Activated B cell treated with CpG ODN at 0.5 μM for 24 hours (primary cell): ENCODE results near the gene ERAS. TPM values are rescaled to one million over a fixed set of nuclear protein-coding genes. Genes with fewer than 3 reads are reported as not detected.

Source experiments
- ATAC-seq: fragments of 200-7000 bp; cut with Tn5 transposase; one replicate; pipeline ENCODE4 v1.10.0; 2021; ENCODE audit warnings: low read depth, mild to moderate bottlenecking, moderate library complexity
- CTCF ChIA-PET: fragments of 350-600 bp; sonication (Branson Sonifier 250); formaldehyde crosslinking; loops from one replicate; lab custom pipeline; 2021; ENCODE audit warnings: antibody characterized with exemption; lab: Charles Lee
- POLR2A ChIA-PET: fragments of 350-600 bp; sonication (Branson Sonifier 250); formaldehyde crosslinking; loops from one replicate; lab custom pipeline; 2021; ENCODE audit warnings: antibody characterized with exemption; lab: Charles Lee
- DNase-seq: peaks from one replicate; pipeline ENCODE4 v3.0.0; 2022
- H3K27ac Mint-ChIP-seq: one replicate; pipeline ENCODE4 v1.8.0; 2020; ENCODE audit warnings: mixed read lengths
- H3K27me3 Mint-ChIP-seq: one replicate; pipeline ENCODE4 v1.8.0; 2021; ENCODE audit warnings: mixed read lengths
- H3K36me3 Mint-ChIP-seq: one replicate; pipeline ENCODE4 v1.8.0; 2021; ENCODE audit warnings: low read depth, mixed read lengths
- H3K4me1 Mint-ChIP-seq: one replicate; pipeline ENCODE4 v1.8.0; 2021; ENCODE audit warnings: mixed read lengths
- H3K4me3 Mint-ChIP-seq: one replicate; pipeline ENCODE4 v1.8.0; 2020; ENCODE audit warnings: mild to moderate bottlenecking, mixed read lengths
- H3K9me3 Mint-ChIP-seq: one replicate; pipeline ENCODE4 v1.8.0; 2020; ENCODE audit warnings: mixed read lengths
- intact Hi-C: fragments of 100-400 bp; cut with micrococcal nuclease; formaldehyde crosslinking; loops from one replicate; pipeline ENCODE4 v1.15.1; 2024
- total RNA-seq: library from RNA; stranded (reverse); gene quantifications from 2 replicates; pipeline ENCODE4 v1.2.3, GENCODE V29; 2022
- TF ChIP-seq, protein P1 (sequence below): fragments of 200-600 bp; IDR thresholded peaks from one replicate; pipeline ENCODE4 v1.8.0; 2022; ENCODE audit warnings: antibody characterized with exemption, mild to moderate bottlenecking

ERAS gene
- total RNA-seq, 1 donor from 2014 or later: not detected

DNA sequence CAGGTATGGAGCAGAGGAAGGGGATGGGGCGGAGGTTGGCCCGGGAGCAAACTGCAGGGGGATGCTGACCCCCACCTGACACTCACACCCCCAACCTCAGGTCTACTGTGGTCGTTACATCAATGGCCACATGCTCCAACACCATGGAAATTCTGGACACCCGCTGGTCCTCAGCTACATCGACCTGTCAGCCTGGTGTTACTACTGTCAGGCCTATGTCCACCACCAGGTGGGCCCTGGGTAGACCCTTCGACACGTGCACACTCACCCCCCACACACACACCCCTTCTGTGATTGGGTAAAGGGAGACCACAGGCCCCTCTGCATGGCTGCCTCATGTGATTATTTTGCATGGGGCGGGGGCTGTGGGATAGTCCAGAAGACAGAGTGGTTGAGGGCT is 2.2 kb upstream of the ERAS start:
- H3K27me3 Mint-ChIP-seq: peaks cover 14% of the 10 kb centered on the region
- H3K4me1 Mint-ChIP-seq: peaks cover 7% of the 10 kb centered on the region
- H3K9me3 Mint-ChIP-seq: no peaks in the 10 kb centered on the region
- H3K4me3 Mint-ChIP-seq: no peak overlapping the region
- H3K36me3 Mint-ChIP-seq: peaks cover 33% of the 10 kb centered on the region
- no peak overlapping the region for H3K27ac Mint-ChIP-seq
- intact Hi-C loops: loop anchor here (5.0 kb wide), 1 partner anchor 123 kb away; no protein-coding TSS in a partner anchor
- DNase-seq (no peak), ATAC-seq (no peak)
- CTCF ChIA-PET: no interaction called here
- TF ChIP-seq, protein P1, sequence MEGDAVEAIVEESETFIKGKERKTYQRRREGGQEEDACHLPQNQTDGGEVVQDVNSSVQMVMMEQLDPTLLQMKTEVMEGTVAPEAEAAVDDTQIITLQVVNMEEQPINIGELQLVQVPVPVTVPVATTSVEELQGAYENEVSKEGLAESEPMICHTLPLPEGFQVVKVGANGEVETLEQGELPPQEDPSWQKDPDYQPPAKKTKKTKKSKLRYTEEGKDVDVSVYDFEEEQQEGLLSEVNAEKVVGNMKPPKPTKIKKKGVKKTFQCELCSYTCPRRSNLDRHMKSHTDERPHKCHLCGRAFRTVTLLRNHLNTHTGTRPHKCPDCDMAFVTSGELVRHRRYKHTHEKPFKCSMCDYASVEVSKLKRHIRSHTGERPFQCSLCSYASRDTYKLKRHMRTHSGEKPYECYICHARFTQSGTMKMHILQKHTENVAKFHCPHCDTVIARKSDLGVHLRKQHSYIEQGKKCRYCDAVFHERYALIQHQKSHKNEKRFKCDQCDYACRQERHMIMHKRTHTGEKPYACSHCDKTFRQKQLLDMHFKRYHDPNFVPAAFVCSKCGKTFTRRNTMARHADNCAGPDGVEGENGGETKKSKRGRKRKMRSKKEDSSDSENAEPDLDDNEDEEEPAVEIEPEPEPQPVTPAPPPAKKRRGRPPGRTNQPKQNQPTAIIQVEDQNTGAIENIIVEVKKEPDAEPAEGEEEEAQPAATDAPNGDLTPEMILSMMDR: no peak
- POLR2A ChIA-PET: no interaction called here

DNA sequence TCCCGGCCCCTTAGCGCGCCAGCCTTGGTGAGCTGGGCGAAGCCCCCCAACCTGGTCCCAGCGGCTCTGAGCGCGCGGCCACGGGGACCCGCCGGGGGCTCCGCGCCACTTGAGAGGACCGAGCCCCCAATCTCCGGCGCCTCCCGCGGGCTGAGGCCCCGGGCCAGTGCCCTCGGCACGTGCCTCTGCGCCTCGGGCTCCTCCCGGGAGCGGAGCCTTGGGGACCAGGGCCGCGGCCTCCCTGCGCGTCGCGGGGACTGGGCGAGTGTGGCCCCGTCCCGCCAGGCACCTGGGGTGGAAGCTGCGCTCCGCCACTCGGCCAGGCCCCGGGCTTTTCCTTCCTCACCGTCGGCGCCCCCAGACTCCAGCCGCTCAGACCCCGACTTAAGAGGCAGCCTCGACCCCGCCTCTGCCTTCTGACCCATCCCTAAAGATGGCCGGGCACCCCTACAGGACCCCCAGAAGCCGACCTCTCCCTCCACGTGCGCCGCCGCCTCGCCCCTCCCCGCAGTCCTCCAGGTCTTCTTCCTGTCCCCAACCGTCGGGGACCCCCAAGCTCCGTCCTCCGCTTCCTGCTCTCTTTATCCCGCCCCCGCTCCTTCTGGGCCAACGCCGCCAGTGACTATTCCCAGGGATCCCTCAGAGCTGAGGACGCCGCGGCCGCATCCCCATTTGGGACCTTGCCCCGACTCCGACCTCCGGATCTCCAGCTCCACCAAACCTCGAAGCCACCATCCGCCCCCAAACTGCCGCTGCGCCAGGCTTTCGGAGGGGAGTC is 752 bp downstream of the ERAS start:
- H3K4me3 Mint-ChIP-seq: peak overlapping the region; percentile 48
- TF ChIP-seq, protein P1: no peak
- intact Hi-C loops: no loop called here
- H3K4me1 Mint-ChIP-seq: peaks cover 7% of the 10 kb centered on the region
- DNase-seq (no peak), ATAC-seq (no peak)
- ChIA-PET POLR2A (no interaction called here), CTCF (no interaction called here)
- H3K27me3 Mint-ChIP-seq: peaks cover 20% of the 10 kb centered on the region
- no peak overlapping the region for H3K27ac Mint-ChIP-seq
- no peaks in the 10 kb centered on the region for H3K9me3 Mint-ChIP-seq
- peaks cover 19% of the 10 kb centered on the region for H3K36me3 Mint-ChIP-seq

DNA sequence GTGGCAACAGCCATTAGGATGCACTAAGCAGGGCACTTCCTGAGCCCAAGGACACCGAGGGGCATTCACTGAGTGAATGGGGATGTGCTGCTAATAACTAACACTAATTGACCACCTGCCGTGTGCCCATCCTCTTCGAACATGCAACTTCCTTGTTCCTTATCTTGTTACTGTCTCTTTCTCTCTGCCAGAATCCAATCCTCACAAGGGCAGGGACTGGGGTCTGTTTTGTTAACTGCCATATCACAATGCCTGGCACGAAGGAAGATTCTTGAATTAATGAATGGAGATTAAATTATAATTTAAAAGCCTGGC is 1.3 kb downstream of the ERAS start:
- ChIA-PET CTCF (no interaction called here), POLR2A (no interaction called here)
- TF ChIP-seq, protein P1: no peak
- intact Hi-C loops: no loop called here
- Mint-ChIP-seq H3K4me3 (peak overlapping the region; percentile 48), H3K4me1 (peaks cover 7% of the 10 kb centered on the region), H3K36me3 (peaks cover 13% of the 10 kb centered on the region), H3K27ac (no peak overlapping the region), H3K9me3 (no peaks in the 10 kb centered on the region), H3K27me3 (peaks cover 22% of the 10 kb centered on the region)
- no peak for ATAC-seq
- no peak for DNase-seq

DNA sequence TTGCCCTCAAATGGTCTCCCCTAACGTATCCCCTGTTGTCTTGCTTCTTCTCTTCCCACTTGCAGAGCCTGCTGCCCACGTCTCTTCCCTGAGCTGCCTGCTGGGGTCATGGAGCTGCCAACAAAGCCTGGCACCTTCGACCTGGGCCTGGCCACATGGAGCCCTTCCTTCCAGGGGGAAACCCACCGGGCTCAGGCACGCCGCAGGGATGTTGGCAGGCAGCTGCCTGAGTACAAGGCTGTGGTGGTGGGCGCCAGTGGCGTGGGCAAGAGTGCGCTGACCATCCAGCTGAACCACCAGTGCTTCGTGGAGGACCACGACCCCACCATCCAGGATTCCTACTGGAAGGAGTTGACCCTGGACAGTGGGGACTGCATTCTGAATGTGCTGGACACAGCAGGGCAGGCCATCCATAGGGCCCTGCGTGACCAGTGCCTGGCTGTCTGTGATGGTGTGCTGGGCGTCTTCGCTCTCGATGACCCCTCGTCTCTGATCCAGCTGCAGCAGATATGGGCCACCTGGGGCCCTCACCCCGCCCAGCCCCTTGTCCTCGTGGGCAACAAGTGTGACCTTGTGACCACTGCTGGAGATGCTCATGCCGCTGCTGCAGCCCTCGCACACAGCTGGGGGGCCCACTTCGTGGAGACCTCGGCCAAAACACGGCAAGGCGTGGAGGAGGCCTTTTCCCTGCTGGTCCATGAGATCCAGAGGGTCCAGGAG is 2.9 kb downstream of the ERAS start:
- Mint-ChIP-seq H3K9me3 (no peaks in the 10 kb centered on the region), H3K4me1 (peaks cover 8% of the 10 kb centered on the region), H3K27me3 (peaks cover 29% of the 10 kb centered on the region), H3K4me3 (no peak overlapping the region), H3K36me3 (peaks cover 4% of the 10 kb centered on the region), H3K27ac (no peak overlapping the region)
- ATAC-seq (no peak), DNase-seq (no peak)
- POLR2A ChIA-PET: no interaction called here
- intact Hi-C loops: no loop called here
- TF ChIP-seq, protein P1: no peak
- CTCF ChIA-PET: no interaction called here

DNA sequence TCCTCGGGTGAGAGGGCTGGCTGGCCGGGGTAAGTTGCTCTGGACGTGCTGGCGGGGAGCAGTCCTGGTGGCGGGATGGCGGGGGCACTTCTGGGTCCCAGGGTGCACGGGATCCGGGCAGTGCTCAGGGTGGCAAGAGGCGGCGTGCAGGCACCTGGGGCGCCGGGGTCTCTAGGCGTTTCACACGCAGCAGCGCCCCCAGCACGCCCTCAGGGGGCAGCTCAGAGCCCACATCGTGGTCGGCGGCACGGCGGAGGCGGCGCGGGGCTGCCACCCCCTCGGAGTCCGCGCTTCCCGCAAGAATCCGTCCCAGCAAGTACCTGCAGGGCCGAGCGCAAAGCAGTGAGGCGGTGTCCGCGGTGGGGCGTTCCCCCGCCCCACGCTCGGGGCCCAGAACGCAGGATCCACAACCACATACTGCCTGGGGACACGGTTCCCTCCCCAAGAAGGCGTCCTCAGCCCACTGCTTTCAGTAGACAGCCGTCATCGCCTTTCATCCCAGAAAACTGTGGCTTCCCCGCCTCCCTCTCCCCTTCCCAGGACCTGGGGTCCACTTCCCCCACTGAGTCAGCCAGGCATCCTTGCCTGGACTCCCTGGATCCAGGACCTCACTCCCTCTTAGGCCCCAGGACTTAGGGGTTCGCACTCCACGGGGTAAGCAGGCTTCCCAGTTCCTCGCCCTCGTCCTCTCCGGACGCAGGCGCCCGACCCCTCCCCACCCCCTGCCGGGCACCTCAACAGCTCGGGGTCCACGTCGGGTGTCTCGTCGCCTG is 5.0 kb downstream of the ERAS start:
- Mint-ChIP-seq H3K27me3 (peaks cover 38% of the 10 kb centered on the region), H3K27ac (no peak overlapping the region), H3K4me1 (peaks cover 15% of the 10 kb centered on the region), H3K9me3 (no peaks in the 10 kb centered on the region), H3K36me3 (no peaks in the 10 kb centered on the region), H3K4me3 (no peak overlapping the region)
- ChIA-PET POLR2A (no interaction called here), CTCF (no interaction called here)
- intact Hi-C loops: no loop called here
- no peak for DNase-seq
- TF ChIP-seq, protein P1: no peak
- no peak for ATAC-seq
